Caco-2 (cell line): ENCODE measurements around the gene ABHD16B. TPM values are rescaled to one million over a fixed set of nuclear protein-coding genes. Genes with fewer than 3 reads are reported as not detected.

Experiments used
- BruUV-seq: library from RNA; stranded (reverse); fragments of 400-500 nt; replicated peaks from 2 replicates; lab custom pipeline; 2021; lab: Mats Ljungman, UMichigan
- CTCF ChIA-PET: fragments of 300-600 bp; sonication (Branson Sonifier 250); formaldehyde crosslinking; loops from one replicate; lab custom pipeline; 2022; ENCODE audit warnings: antibody characterized with exemption; lab: Charles Lee
- POLR2A ChIA-PET: fragments of 300-600 bp; sonication (Branson Sonifier 250); formaldehyde crosslinking; loops from one replicate; lab custom pipeline; 2022; ENCODE audit warnings: antibody characterized with exemption; lab: Charles Lee
- DNase-seq, 2 experiments: peaks; one replicate each; pipeline versions ENCODE4 v3.0.0 to v3.0.0-alpha.2; 2020 to 2022
- H3K27me3 ChIP-seq: replicated peaks from 2 replicates; pipeline ENCODE4 v1.6.0; 2011; ENCODE audit warnings: low read length; ENCODE audit not compliant: control insufficient read depth, insufficient read depth
- H3K36me3 ChIP-seq: 2 replicates; pipeline ENCODE4 v1.5.1; 2011; ENCODE audit warnings: low read length; ENCODE audit not compliant: control insufficient read depth, insufficient read depth
- H3K4me1 ChIP-seq: fragments of 250-450 bp; sonication (Bioruptor Pico); 2 replicates; pipeline ENCODE4 v1.5.1; 2020; ENCODE audit warnings: mild to moderate bottlenecking
- H3K4me3 ChIP-seq: 2 replicates; pipeline ENCODE4 v1.5.1; 2011; ENCODE audit warnings: low read depth, mild to moderate bottlenecking, control low read depth, low read length
- H3K9me3 ChIP-seq: fragments of 250-450 bp; sonication (Bioruptor Pico); 2 replicates; pipeline ENCODE4 v1.5.1; 2020; ENCODE audit warnings: mild to moderate bottlenecking, moderate library complexity
- H3K27ac Mint-ChIP-seq: one replicate; pipeline ENCODE4 v1.8.0; 2022; ENCODE audit warnings: mixed read lengths; ENCODE audit not compliant: unreplicated experiment
- H3K27me3 Mint-ChIP-seq: one replicate; pipeline ENCODE4 v1.8.0; 2022; ENCODE audit warnings: mixed read lengths; ENCODE audit not compliant: insufficient read depth, unreplicated experiment
- H3K36me3 Mint-ChIP-seq: one replicate; pipeline ENCODE4 v1.8.0; 2022; ENCODE audit warnings: mild to moderate bottlenecking, mixed read lengths; ENCODE audit not compliant: insufficient read depth, unreplicated experiment
- H3K4me1 Mint-ChIP-seq: one replicate; pipeline ENCODE4 v1.8.0; 2022; ENCODE audit warnings: low read depth, mixed read lengths; ENCODE audit not compliant: unreplicated experiment
- H3K4me3 Mint-ChIP-seq: one replicate; pipeline ENCODE4 v1.8.0; 2022; ENCODE audit warnings: mild to moderate bottlenecking, moderate library complexity, mixed read lengths; ENCODE audit not compliant: unreplicated experiment
- H3K9me3 Mint-ChIP-seq: one replicate; pipeline ENCODE4 v1.8.0; 2022; ENCODE audit warnings: mixed read lengths; ENCODE audit not compliant: unreplicated experiment
- intact Hi-C: fragments of 100-400 bp; cut with micrococcal nuclease; formaldehyde crosslinking; loops from one replicate; pipeline ENCODE4 v1.10.0; 2022; ENCODE audit not compliant: unreplicated experiment
- total RNA-seq: library from RNA; stranded (reverse); gene quantifications from 2 replicates; pipeline ENCODE4 v1.2.3, GENCODE V29; 2022
- TF ChIP-seq, protein P1 (sequence below), 2 experiments: fragments of 200-600 bp in 1 of 2; IDR thresholded peaks; 1 replicate in 1 of 2; 2 replicates in 1 of 2; pipeline versions ENCODE4 v1.5.1 to v1.8.0; 2011 to 2022; ENCODE audit warnings: antibody characterized with exemption in 1 of 2, control low read depth in 1 of 2, inconsistent platforms in 1 of 2, low read depth in 1 of 2, low read length in 1 of 2, mild to moderate bottlenecking in 1 of 2, moderate library complexity in 1 of 2; ENCODE audit not compliant: insufficient read depth in 1 of 2, severe bottlenecking in 1 of 2, unreplicated experiment in 1 of 2

Gene ABHD16B
- total RNA-seq, 1 experiment from 2014 or later = 0.27 TPM

GRCh38 chr20:63823691-63824311 is 37.5 kb upstream of the ABHD16B start:
- CTCF ChIA-PET = interaction anchor here (0.7 to 1.1 kb wide), 2 partner anchors 18 to 38 kb away, joined by 3 read pairs; no protein-coding TSS in a partner anchor
- POLR2A ChIA-PET = no interaction called here

GRCh38 chr20:63825331-63826118 is 35.8 kb upstream of the ABHD16B start:
- CTCF ChIA-PET = no interaction called here
- no peaks in the 10 kb centered on the region for H3K9me3 ChIP-seq
- H3K4me3 ChIP-seq = no peak overlapping the region
- TF ChIP-seq, protein P1, sequence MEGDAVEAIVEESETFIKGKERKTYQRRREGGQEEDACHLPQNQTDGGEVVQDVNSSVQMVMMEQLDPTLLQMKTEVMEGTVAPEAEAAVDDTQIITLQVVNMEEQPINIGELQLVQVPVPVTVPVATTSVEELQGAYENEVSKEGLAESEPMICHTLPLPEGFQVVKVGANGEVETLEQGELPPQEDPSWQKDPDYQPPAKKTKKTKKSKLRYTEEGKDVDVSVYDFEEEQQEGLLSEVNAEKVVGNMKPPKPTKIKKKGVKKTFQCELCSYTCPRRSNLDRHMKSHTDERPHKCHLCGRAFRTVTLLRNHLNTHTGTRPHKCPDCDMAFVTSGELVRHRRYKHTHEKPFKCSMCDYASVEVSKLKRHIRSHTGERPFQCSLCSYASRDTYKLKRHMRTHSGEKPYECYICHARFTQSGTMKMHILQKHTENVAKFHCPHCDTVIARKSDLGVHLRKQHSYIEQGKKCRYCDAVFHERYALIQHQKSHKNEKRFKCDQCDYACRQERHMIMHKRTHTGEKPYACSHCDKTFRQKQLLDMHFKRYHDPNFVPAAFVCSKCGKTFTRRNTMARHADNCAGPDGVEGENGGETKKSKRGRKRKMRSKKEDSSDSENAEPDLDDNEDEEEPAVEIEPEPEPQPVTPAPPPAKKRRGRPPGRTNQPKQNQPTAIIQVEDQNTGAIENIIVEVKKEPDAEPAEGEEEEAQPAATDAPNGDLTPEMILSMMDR (IDR thresholded peaks at IDR 0.05; ENCODE audit: insufficient read depth in 1 of 2, low read depth in 1 of 2, low read length in 1 of 2, severe bottlenecking in 1 of 2, unreplicated experiment in 1 of 2) = no peak
- H3K4me1 Mint-ChIP-seq = peaks cover 22% of the 10 kb centered on the region
- peaks cover 9% of the 10 kb centered on the region for H3K27me3 Mint-ChIP-seq
- H3K27me3 ChIP-seq = peaks cover 9% of the 10 kb centered on the region
- peaks cover 6% of the 10 kb centered on the region for H3K36me3 Mint-ChIP-seq
- no peaks in the 10 kb centered on the region for H3K9me3 Mint-ChIP-seq
- H3K4me1 ChIP-seq = peaks cover 20% of the 10 kb centered on the region
- H3K4me3 Mint-ChIP-seq = no peak overlapping the region
- intact Hi-C loops = no loop called here
- POLR2A ChIA-PET = no interaction called here
- no TSS peak for BruUV-seq
- no peak for DNase-seq
- H3K36me3 ChIP-seq = no peaks in the 10 kb centered on the region
- no peak overlapping the region for H3K27ac Mint-ChIP-seq

More at GRCh38 chr20:63823691-63824311, 37.5 kb upstream of the ABHD16B start:
- H3K9me3 Mint-ChIP-seq = no peaks in the 10 kb centered on the region
- TF ChIP-seq, protein P1 (IDR thresholded peaks at IDR 0.05; ENCODE audit: insufficient read depth in 1 of 2, low read depth in 1 of 2, low read length in 1 of 2, severe bottlenecking in 1 of 2, unreplicated experiment in 1 of 2) = no peak
- H3K27ac Mint-ChIP-seq = peak overlapping the region; percentile 47
- Histone ChIP-seq H3K9me3 (no peaks in the 10 kb centered on the region), H3K4me3 (no peak overlapping the region), H3K4me1 (peaks cover 11% of the 10 kb centered on the region), H3K27me3 (peaks cover 3% of the 10 kb centered on the region), H3K36me3 (no peaks in the 10 kb centered on the region)
- BruUV-seq = no TSS peak
- H3K27me3 Mint-ChIP-seq = no peaks in the 10 kb centered on the region
- no peaks in the 10 kb centered on the region for H3K36me3 Mint-ChIP-seq
- peak overlapping the region; percentile 15 for H3K4me3 Mint-ChIP-seq
- intact Hi-C loops = no loop called here
- H3K4me1 Mint-ChIP-seq = peaks cover 20% of the 10 kb centered on the region
- peak; percentile 77 for DNase-seq

GRCh38 chr20:63826753-63827152 is 34.5 kb upstream of the ABHD16B start:
- Histone ChIP-seq H3K36me3 (no peaks in the 10 kb centered on the region), H3K9me3 (no peaks in the 10 kb centered on the region), H3K4me3 (no peak overlapping the region), H3K4me1 (peaks cover 23% of the 10 kb centered on the region), H3K27me3 (peaks cover 9% of the 10 kb centered on the region)
- peaks cover 22% of the 10 kb centered on the region for H3K4me1 Mint-ChIP-seq
- DNase-seq = no peak
- intact Hi-C loops = no loop called here
- H3K27me3 Mint-ChIP-seq = peaks cover 9% of the 10 kb centered on the region
- ChIA-PET POLR2A (no interaction called here), CTCF (no interaction called here)
- no peaks in the 10 kb centered on the region for H3K9me3 Mint-ChIP-seq
- H3K27ac Mint-ChIP-seq = no peak overlapping the region
- no TSS peak for BruUV-seq
- TF ChIP-seq, protein P1 (IDR thresholded peaks at IDR 0.05; ENCODE audit: insufficient read depth in 1 of 2, low read depth in 1 of 2, low read length in 1 of 2, severe bottlenecking in 1 of 2, unreplicated experiment in 1 of 2) = no peak
- peaks cover 6% of the 10 kb centered on the region for H3K36me3 Mint-ChIP-seq
- H3K4me3 Mint-ChIP-seq = no peak overlapping the region
